Measurements from ENCODE around the gene PLEKHH2. TPM values are rescaled to one million over a fixed set of nuclear protein-coding genes. Genes with fewer than 3 reads are reported as not detected.

The PLEKHH2 gene
- total and polyA plus RNA-seq, 4 donors, result 2.9 to 38.0 (median 27.2) TPM

DNA sequence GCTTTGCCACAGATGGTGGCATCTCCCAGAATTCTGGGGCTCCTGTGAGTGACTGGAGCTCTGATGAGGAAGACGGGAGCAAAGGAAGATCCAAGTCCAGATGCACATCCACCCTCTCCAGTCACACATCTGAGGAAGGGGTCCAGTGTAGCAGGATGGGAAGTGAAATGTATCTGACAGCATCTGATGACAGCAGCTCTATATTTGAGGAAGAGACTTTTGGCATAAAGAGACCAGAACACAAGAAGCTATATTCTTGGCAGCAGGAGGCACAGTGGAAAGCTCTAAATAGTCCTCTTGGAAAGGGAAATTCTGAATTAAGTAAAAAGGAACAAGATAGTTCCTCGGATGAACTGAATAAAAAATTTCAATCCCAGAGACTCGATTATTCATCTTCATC lies 62.7 kb downstream of the PLEKHH2 start:
- WGBS, 2 donors, result 80 to 92% methylated on average over 3 of the region's 3 CpGs

DNA sequence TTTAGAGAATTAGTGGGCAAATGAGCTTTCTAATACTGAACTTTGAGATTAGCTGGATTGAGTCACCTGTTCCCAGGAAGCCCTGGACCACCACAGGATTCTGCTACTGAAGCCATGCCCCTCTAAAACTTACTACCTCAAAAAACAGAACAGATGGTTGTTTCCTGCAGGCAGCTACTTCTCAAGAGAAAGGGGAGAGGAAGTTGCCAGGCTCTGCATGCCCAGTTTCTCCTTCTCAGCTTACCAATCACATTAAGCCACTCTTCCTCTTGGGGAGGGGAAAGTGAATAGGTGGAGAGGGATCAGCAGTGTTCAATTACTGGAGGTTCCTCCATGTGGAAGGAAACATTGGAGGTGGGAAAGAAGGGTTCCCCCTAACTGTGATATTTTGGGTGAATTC lies 64.1 kb downstream of the PLEKHH2 start:
- H3K36me3 ChIP-seq (ENCODE audit: control insufficient read depth in 1 of 2, insufficient read depth in 2 of 2, low read length in 1 of 2), result no peaks in the 10 kb centered on the region
- no peaks in the 10 kb centered on the region for H3K9me3 ChIP-seq (ENCODE audit: control insufficient read depth, low read length)
- no peaks in the 10 kb centered on the region for H3K27me3 ChIP-seq (ENCODE audit: control insufficient read depth in 1 of 2, insufficient read depth in 2 of 2, low read length in 1 of 2)
- no peak overlapping the region for H3K4me3 ChIP-seq (ENCODE audit: low read length in 2 of 2)
- no peaks in the 10 kb centered on the region for H3K4me1 ChIP-seq (ENCODE audit: control insufficient read depth in 1 of 2, insufficient read depth in 2 of 2, low read length in 2 of 2)
- ATAC-seq (ENCODE audit: low FRiP score), result no peak
- DNase-seq, result no peak
- no peak overlapping the region for H3K27ac ChIP-seq (ENCODE audit: low read depth in 1 of 2, low read length in 2 of 2)
- intact Hi-C loops (cut with DNase I), result no loop called here

More for the DNA sequence above, 62.7 kb downstream of the PLEKHH2 start:
- H3K36me3 ChIP-seq (ENCODE audit: control insufficient read depth in 1 of 2, insufficient read depth in 2 of 2, low read length in 1 of 2), result no peaks in the 10 kb centered on the region
- DNase-seq, result no peak
- no peaks in the 10 kb centered on the region for H3K9me3 ChIP-seq (ENCODE audit: control insufficient read depth, low read length)
- ATAC-seq (ENCODE audit: low FRiP score), result no peak
- H3K27ac ChIP-seq (ENCODE audit: low read depth in 1 of 2, low read length in 2 of 2), result no peak overlapping the region
- no peak overlapping the region for H3K4me3 ChIP-seq (ENCODE audit: low read length in 2 of 2)
- H3K4me1 ChIP-seq (ENCODE audit: control insufficient read depth in 1 of 2, insufficient read depth in 2 of 2, low read length in 2 of 2), result no peaks in the 10 kb centered on the region
- no peaks in the 10 kb centered on the region for H3K27me3 ChIP-seq (ENCODE audit: control insufficient read depth in 1 of 2, insufficient read depth in 2 of 2, low read length in 1 of 2)
- intact Hi-C loops (cut with DNase I), result no loop called here

DNA sequence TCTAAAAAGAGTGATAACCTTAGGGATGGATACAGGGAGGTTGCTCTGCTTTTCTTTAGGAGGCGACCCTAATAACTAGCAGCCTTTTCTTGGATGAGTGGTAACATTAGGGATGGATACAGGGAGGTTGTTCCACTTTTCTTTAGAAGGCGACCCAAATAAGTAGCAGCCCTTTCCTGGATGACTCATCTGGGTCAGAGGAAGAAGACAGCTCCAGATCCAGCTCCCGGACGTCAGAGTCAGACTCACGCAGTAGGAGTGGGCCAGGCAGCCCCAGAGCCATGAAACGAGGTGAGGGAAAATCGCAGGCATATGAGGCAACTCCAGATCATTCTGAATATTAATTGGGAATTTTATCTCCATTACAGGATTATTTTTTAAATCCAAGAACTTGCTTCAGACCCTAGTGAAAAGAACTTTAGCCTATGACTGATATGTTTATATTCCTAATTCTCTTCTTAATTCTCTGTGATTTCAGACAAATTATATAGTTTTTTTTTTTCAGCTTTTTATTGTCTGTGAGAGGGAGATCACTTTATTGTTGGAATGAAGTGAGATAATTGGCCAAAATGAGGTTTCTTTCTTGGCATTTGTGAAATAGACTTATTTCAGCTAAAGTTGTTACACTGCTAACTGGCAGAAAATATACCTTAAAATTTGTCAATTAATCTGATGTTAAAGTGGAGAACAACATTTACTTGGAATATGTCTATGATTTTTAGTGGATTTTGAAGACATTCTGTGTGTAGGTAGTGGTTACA lies 70.4 kb downstream of the PLEKHH2 start:
- WGBS, 2 donors, result 65 to 67% methylated on average over 7 of the region's 7 CpGs
- DNase-seq (peak in 1 of 2 donors; percentile 71), ATAC-seq (ENCODE audit: low FRiP score) (peak; percentile 79)
- intact Hi-C loops (cut with DNase I), result no loop called here
- no peaks in the 10 kb centered on the region for H3K9me3 ChIP-seq (ENCODE audit: control insufficient read depth, low read length)
- no peak overlapping the region for H3K27ac ChIP-seq (ENCODE audit: low read depth in 1 of 2, low read length in 2 of 2)
- no peaks in the 10 kb centered on the region for H3K27me3 ChIP-seq (ENCODE audit: control insufficient read depth in 1 of 2, insufficient read depth in 2 of 2, low read length in 1 of 2)
- no peaks in the 10 kb centered on the region for H3K4me1 ChIP-seq (ENCODE audit: control insufficient read depth in 1 of 2, insufficient read depth in 2 of 2, low read length in 2 of 2)
- H3K4me3 ChIP-seq (ENCODE audit: low read length in 2 of 2), result no peak overlapping the region
- H3K36me3 ChIP-seq (ENCODE audit: control insufficient read depth in 1 of 2, insufficient read depth in 2 of 2, low read length in 1 of 2), result peaks cover 2 to 6% of the 10 kb centered on the region in 2 donors

DNA sequence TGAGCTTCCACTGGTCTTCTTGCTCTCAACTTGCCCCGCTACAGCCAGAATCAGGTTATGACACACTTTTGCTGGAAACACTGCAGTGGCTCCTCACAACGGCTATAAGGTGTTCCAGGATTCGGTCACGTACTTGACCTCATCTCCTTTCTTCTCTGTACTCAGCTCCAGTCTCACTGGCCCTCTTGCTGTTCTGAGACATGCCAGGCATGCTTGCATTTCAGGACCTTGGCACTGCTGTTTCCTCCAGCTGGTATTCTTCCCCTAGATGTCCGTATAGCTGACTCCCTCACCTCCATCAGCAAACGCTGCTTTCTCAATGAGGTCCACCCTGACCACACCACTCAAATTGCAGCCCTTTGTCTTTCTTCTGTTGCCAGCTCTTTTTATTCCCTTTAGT lies 71.1 kb downstream of the PLEKHH2 start:
- no peak overlapping the region for H3K4me3 ChIP-seq (ENCODE audit: low read length in 2 of 2)
- peaks cover 2 to 6% of the 10 kb centered on the region in 2 donors for H3K36me3 ChIP-seq (ENCODE audit: control insufficient read depth in 1 of 2, insufficient read depth in 2 of 2, low read length in 1 of 2)
- ATAC-seq (ENCODE audit: low FRiP score), result no peak
- 83 to 85% methylated on average over 6 of the region's 6 CpGs for WGBS, 2 donors
- no peaks in the 10 kb centered on the region for H3K27me3 ChIP-seq (ENCODE audit: control insufficient read depth in 1 of 2, insufficient read depth in 2 of 2, low read length in 1 of 2)
- intact Hi-C loops (cut with DNase I), result no loop called here
- no peaks in the 10 kb centered on the region for H3K4me1 ChIP-seq (ENCODE audit: control insufficient read depth in 1 of 2, insufficient read depth in 2 of 2, low read length in 2 of 2)
- no peak for DNase-seq
- H3K27ac ChIP-seq (ENCODE audit: low read depth in 1 of 2, low read length in 2 of 2), result no peak overlapping the region
- no peaks in the 10 kb centered on the region for H3K9me3 ChIP-seq (ENCODE audit: control insufficient read depth, low read length)

DNA sequence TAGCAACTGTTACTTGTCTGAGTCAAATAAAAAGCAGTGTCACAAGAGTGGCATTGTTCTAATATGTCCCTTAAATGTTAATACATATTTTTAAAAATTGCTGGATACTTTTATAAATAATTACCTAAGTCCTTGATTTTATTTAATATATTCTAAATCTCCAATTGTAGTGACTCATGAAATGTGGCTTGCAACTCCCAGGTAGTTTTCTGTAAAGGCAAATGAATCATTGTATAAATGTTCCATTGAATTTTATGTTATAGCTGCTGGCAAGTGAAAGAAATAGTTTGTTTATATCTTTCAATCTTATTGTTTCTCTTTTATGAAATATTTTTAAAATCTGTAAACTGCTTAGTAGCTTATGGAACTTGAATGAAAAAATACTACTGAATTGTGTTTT lies 71.8 kb downstream of the PLEKHH2 start:
- no peak for ATAC-seq (ENCODE audit: low FRiP score)
- intact Hi-C loops (cut with DNase I), result no loop called here
- H3K36me3 ChIP-seq (ENCODE audit: control insufficient read depth in 1 of 2, insufficient read depth in 2 of 2, low read length in 1 of 2), result peaks cover 2 to 6% of the 10 kb centered on the region in 2 donors

DNA sequence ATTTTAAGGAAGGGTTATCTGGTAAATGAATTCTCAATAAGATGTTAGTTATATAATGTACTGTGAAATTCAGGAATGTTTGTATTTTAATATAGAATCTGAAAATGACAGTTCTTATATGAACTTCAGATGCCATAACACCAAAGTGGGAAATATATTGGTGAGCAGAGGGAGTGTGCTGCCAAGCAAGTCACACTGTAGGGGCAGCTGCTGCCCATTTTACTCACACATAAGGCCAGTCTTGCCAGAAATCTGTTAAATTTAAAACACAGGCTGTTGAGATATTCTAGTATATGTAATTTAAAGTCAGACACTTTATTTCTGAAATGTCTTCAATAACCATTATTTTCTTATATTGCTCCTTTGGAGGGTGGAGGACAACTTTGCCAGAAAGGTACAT lies 73.8 kb downstream of the PLEKHH2 start:
- H3K4me3 ChIP-seq (ENCODE audit: low read length in 2 of 2), result no peak overlapping the region
- ATAC-seq (ENCODE audit: low FRiP score) (no peak), DNase-seq (no peak)
- intact Hi-C loops (cut with DNase I), result no loop called here
- H3K9me3 ChIP-seq (ENCODE audit: control insufficient read depth, low read length), result no peaks in the 10 kb centered on the region
- no peaks in the 10 kb centered on the region for H3K27me3 ChIP-seq (ENCODE audit: control insufficient read depth in 1 of 2, insufficient read depth in 2 of 2, low read length in 1 of 2)
- H3K36me3 ChIP-seq (ENCODE audit: control insufficient read depth in 1 of 2, insufficient read depth in 2 of 2, low read length in 1 of 2), result peaks cover 2 to 6% of the 10 kb centered on the region in 2 donors
- H3K4me1 ChIP-seq (ENCODE audit: control insufficient read depth in 1 of 2, insufficient read depth in 2 of 2, low read length in 2 of 2), result no peaks in the 10 kb centered on the region
- H3K27ac ChIP-seq (ENCODE audit: low read depth in 1 of 2, low read length in 2 of 2), result no peak overlapping the region

More for the DNA sequence above, 71.8 kb downstream of the PLEKHH2 start:
- Histone ChIP-seq H3K4me3 (ENCODE audit: low read length in 2 of 2) (no peak overlapping the region), H3K27me3 (ENCODE audit: control insufficient read depth in 1 of 2, insufficient read depth in 2 of 2, low read length in 1 of 2) (no peaks in the 10 kb centered on the region), H3K27ac (ENCODE audit: low read depth in 1 of 2, low read length in 2 of 2) (no peak overlapping the region), H3K9me3 (ENCODE audit: control insufficient read depth, low read length) (no peaks in the 10 kb centered on the region), H3K4me1 (ENCODE audit: control insufficient read depth in 1 of 2, insufficient read depth in 2 of 2, low read length in 2 of 2) (no peaks in the 10 kb centered on the region)
- no peak for DNase-seq

DNA sequence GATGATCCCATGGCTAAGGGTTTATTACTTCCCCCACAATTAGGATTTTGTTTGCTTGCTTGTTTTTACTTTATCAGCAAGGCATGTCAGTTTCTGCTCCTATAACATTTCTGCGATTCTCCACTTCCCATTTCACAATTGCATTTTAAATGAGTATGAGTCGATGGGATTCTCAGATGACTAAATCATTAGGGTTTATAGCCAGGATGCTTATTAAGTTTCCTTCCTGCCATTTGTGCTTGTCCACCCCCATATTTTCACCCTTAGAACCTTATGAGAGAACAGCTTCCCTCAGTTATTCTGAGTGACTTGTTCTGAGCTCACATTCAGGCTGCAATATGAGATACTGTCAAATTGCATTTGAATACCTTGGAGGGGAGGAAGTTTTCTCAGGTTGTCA lies 77.1 kb downstream of the PLEKHH2 start:
- intact Hi-C loops (cut with DNase I), result no loop called here
- Histone ChIP-seq H3K27ac (ENCODE audit: low read depth in 1 of 2, low read length in 2 of 2) (no peak overlapping the region), H3K9me3 (ENCODE audit: control insufficient read depth, low read length) (no peaks in the 10 kb centered on the region), H3K4me1 (ENCODE audit: control insufficient read depth in 1 of 2, insufficient read depth in 2 of 2, low read length in 2 of 2) (no peaks in the 10 kb centered on the region), H3K27me3 (ENCODE audit: control insufficient read depth in 1 of 2, insufficient read depth in 2 of 2, low read length in 1 of 2) (no peaks in the 10 kb centered on the region), H3K4me3 (ENCODE audit: low read length in 2 of 2) (no peak overlapping the region), H3K36me3 (ENCODE audit: control insufficient read depth in 1 of 2, insufficient read depth in 2 of 2, low read length in 1 of 2) (peaks cover 0 to 2% of the 10 kb centered on the region in 2 donors)
- 76 to 84% methylated on average over 2 of the region's 2 CpGs for WGBS, 2 donors
- DNase-seq (no peak), ATAC-seq (ENCODE audit: low FRiP score) (no peak)

DNA sequence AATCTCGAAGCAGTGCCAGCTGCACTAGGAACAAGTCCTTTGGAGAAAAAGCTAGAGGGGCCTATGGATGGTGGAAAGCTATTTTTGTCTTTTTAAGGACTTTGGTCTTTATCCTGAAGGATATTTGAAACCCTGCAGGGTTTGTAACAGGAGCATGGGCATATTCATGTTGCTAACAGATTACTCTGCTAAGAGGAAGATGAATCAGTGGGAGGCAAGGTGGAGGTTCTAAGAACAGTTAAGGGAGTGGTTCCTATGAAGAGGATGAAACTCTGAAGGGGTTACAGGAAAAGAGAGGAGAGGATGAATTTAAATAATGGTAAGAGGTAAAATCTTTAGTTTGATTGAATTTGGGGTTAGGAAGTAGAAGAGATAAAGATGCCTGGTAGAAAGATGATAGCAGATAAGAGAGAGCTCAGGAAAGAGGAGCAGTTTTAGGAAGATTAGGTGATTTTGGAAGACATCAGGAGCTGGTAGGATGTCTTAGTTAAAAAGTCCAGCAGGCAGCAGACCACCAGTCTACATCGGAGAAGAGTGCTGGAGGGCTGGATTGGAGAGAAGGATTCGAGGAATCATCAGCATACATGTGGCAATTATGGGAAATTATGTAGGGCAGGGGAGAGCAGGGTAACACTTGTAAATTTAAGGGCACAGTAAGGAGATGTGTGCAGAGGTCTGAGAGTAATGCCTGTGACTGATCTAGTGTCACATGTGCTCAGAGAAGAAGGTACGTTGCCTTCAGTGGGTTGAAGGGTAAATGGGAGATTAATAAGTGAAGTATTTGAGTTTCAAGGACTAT lies 78.4 kb downstream of the PLEKHH2 start:
- Histone ChIP-seq H3K4me1 (ENCODE audit: control insufficient read depth in 1 of 2, insufficient read depth in 2 of 2, low read length in 2 of 2) (no peaks in the 10 kb centered on the region), H3K27me3 (ENCODE audit: control insufficient read depth in 1 of 2, insufficient read depth in 2 of 2, low read length in 1 of 2) (no peaks in the 10 kb centered on the region), H3K4me3 (ENCODE audit: low read length in 2 of 2) (no peak overlapping the region), H3K9me3 (ENCODE audit: control insufficient read depth, low read length) (no peaks in the 10 kb centered on the region), H3K36me3 (ENCODE audit: control insufficient read depth in 1 of 2, insufficient read depth in 2 of 2, low read length in 1 of 2) (peaks cover 0 to 2% of the 10 kb centered on the region in 2 donors), H3K27ac (ENCODE audit: low read depth in 1 of 2, low read length in 2 of 2) (no peak overlapping the region)
- no peak for DNase-seq
- intact Hi-C loops (cut with DNase I), result no loop called here
- ATAC-seq (ENCODE audit: low FRiP score), result no peak
- 84 to 86% methylated on average over 4 of the region's 4 CpGs for WGBS, 2 donors

DNA sequence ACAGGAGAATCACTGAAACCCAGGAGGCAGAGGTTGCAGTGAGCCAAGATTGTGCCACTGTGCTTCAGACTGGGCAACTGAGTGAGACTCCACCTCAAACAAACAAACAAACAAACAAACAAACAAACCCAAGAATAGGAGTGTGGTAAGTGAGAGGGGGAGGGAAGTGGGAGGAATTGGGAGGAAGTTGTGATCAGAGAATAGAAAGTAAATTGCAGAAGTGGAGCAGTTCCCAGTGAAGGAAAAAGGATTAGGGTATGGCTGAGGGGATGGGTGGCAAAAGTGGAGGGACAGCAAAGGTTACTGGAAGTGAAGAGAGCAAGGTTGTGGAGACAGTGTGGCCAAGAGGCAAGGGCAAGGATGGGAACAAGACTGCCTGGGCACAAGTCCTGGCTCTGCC lies 80.3 kb downstream of the PLEKHH2 start:
- Histone ChIP-seq H3K36me3 (ENCODE audit: control insufficient read depth in 1 of 2, insufficient read depth in 2 of 2, low read length in 1 of 2) (no peaks in the 10 kb centered on the region), H3K4me3 (ENCODE audit: low read length in 2 of 2) (no peak overlapping the region), H3K4me1 (ENCODE audit: control insufficient read depth in 1 of 2, insufficient read depth in 2 of 2, low read length in 2 of 2) (no peaks in the 10 kb centered on the region), H3K27me3 (ENCODE audit: control insufficient read depth in 1 of 2, insufficient read depth in 2 of 2, low read length in 1 of 2) (no peaks in the 10 kb centered on the region), H3K27ac (ENCODE audit: low read depth in 1 of 2, low read length in 2 of 2) (no peak overlapping the region), H3K9me3 (ENCODE audit: control insufficient read depth, low read length) (no peaks in the 10 kb centered on the region)
- intact Hi-C loops (cut with DNase I), result no loop called here
- DNase-seq (no peak), ATAC-seq (ENCODE audit: low FRiP score) (no peak)
